Fibroblast of villous mesenchyme (primary cell): ENCODE data around the gene COG4. TPM values are rescaled to one million over a fixed set of nuclear protein-coding genes. Genes with fewer than 3 reads are reported as not detected.
"Not testable (repeated sequence)": the region's sequence is repeated elsewhere in the genome, so short reads cannot be mapped to it uniquely, and the experiment has no call there.

Experiments
- DNase-seq: peaks from one replicate; pipeline ENCODE4 v3.0.0-alpha.2; 2010; ENCODE audit warnings: low read depth
- H3K4me3 ChIP-seq: 2 replicates; pipeline ENCODE4 v1.5.1; 2011; ENCODE audit warnings: low read depth, mild to moderate bottlenecking, low read length
- total RNA-seq: library from RNA; depleted of rRNA; stranded (reverse); fragments of >200 nt; gene quantifications from 2 replicates; pipeline ENCODE4 v1.2.3, GENCODE V29; 2012
- TF ChIP-seq, protein P1 (sequence below): IDR thresholded peaks from 2 replicates; pipeline ENCODE4 v1.5.1; 2012; ENCODE audit warnings: low read depth, mild to moderate bottlenecking, low read length; ENCODE audit not compliant: insufficient read depth

Gene COG4
- total RNA-seq, 1 donor, result 64.8 TPM

- DNase-seq, result peak; percentile 62
Measured at GRCh38 chr16:70460737-70461261, 62.6 kb downstream of the COG4 start.

DNA sequence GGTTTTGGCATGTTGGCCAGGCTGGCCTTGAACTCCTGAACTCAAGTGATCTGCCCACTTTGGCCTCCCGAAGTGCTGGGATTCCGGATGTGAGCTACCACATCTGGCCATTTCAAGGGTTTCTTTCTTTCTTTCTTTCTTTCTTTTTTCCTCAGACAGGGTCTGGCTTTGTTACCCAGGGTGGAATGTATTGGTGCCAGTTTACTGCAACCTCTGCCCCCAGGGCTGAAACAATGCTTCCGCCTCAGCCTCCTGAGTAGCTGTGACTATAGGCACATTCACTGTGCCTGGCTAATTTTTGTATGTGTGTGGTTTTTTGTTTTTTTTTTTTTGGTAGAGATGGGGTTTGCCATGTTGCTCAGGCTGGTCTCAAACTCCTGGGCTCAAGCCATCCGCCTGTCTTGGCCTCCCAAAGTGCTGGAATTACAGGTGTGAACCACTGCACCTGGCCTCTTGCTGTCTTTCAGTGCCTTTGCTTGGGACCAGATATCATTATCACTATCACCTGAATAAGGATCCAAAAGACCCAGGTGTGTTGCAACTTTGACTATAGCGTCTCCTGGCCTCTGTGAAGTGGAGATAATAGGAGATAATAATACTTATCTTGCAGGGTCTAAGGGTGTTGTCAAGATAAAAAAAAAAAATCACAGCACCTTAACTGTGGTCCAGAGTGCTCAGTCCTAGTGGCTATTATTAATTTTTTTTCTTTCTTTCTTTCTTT lies 65.7 kb downstream of the COG4 start:
- TF ChIP-seq, protein P1, sequence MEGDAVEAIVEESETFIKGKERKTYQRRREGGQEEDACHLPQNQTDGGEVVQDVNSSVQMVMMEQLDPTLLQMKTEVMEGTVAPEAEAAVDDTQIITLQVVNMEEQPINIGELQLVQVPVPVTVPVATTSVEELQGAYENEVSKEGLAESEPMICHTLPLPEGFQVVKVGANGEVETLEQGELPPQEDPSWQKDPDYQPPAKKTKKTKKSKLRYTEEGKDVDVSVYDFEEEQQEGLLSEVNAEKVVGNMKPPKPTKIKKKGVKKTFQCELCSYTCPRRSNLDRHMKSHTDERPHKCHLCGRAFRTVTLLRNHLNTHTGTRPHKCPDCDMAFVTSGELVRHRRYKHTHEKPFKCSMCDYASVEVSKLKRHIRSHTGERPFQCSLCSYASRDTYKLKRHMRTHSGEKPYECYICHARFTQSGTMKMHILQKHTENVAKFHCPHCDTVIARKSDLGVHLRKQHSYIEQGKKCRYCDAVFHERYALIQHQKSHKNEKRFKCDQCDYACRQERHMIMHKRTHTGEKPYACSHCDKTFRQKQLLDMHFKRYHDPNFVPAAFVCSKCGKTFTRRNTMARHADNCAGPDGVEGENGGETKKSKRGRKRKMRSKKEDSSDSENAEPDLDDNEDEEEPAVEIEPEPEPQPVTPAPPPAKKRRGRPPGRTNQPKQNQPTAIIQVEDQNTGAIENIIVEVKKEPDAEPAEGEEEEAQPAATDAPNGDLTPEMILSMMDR, result no peak
- DNase-seq, result no peak
- no peak overlapping the region for H3K4me3 ChIP-seq

More at GRCh38 chr16:70460737-70461261, 62.6 kb downstream of the COG4 start:
- TF ChIP-seq, protein P1, result no peak
- H3K4me3 ChIP-seq, result no peak overlapping the region

- TF ChIP-seq, protein P1, result no peak
Measured at GRCh38 chr16:70455910-70456309, 67.4 kb downstream of the COG4 start.

GRCh38 chr16:70454222-70455034 lies 68.9 kb downstream of the COG4 start, which contains the start of gene FCSK:
FCSK (plus strand) TSS chr16:70454595; CDS start chr16:70463191, 8,596 bp downstream.
- peak within 1 kb of the TSS; percentile 84 for H3K4me3 ChIP-seq
- peak; percentile 76 for DNase-seq
- TF ChIP-seq, protein P1, result no peak

More at GRCh38 chr16:70455910-70456309, 67.4 kb downstream of the COG4 start:
- no peak overlapping the region for H3K4me3 ChIP-seq
- DNase-seq, result no peak

DNA sequence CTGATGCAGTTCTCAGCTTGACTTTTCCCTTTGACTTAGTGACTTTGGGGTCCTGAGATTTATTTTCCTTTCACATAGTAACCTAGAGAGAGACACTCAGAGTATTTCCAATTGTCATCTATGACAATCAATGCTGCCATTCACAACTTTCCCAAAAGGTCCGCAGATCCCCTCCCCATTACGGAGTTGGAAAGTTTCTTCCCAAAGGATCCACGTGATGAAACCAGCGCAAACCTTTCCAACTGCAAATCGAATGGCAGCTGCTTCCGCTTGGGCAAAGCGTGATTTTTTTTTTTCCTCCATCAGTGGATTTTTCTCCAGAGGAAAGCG lies 69.5 kb downstream of the COG4 start:
- TF ChIP-seq, protein P1, result no peak
- peak overlapping the region; percentile 84 for H3K4me3 ChIP-seq
- DNase-seq, result no peak

- TF ChIP-seq, protein P1, result no peak
- peak overlapping the region; percentile 84 for H3K4me3 ChIP-seq
- no peak for DNase-seq
Measured at GRCh38 chr16:70453117-70453891, 70.0 kb downstream of the COG4 start.

DNA sequence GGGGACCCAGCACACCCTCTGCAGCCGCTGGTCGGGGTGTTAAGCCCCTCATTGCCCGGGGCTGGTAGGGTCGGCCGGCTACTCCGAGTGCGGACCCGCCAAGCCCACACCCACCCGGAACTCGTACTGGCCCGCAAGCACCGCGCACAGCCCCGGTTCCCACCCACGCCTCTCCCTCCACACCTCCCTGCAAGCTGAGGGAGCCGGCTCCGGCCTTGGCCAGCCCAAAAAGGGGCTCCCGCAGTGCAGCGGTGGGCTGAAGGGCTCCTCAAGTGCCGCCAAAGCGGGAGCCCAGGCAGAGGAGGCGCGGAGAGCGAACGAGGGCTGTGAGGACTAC lies 72.4 kb downstream of the COG4 start:
- H3K4me3 ChIP-seq, result peak overlapping the region; percentile 23
- DNase-seq, result not testable (repeated sequence)

GRCh38 chr16:70450142-70451003 lies 73.0 kb downstream of the COG4 start:
- DNase-seq, result not testable (repeated sequence)
- peak overlapping the region; percentile 23 for H3K4me3 ChIP-seq
